ENCODE measurements around the gene POLR2E. TPM values are rescaled to one million over a fixed set of nuclear protein-coding genes. Genes with fewer than 3 reads are reported as not detected.

POLR2E gene
- total RNA-seq, 1 donor from 2014 or later = 155 TPM

DNA sequence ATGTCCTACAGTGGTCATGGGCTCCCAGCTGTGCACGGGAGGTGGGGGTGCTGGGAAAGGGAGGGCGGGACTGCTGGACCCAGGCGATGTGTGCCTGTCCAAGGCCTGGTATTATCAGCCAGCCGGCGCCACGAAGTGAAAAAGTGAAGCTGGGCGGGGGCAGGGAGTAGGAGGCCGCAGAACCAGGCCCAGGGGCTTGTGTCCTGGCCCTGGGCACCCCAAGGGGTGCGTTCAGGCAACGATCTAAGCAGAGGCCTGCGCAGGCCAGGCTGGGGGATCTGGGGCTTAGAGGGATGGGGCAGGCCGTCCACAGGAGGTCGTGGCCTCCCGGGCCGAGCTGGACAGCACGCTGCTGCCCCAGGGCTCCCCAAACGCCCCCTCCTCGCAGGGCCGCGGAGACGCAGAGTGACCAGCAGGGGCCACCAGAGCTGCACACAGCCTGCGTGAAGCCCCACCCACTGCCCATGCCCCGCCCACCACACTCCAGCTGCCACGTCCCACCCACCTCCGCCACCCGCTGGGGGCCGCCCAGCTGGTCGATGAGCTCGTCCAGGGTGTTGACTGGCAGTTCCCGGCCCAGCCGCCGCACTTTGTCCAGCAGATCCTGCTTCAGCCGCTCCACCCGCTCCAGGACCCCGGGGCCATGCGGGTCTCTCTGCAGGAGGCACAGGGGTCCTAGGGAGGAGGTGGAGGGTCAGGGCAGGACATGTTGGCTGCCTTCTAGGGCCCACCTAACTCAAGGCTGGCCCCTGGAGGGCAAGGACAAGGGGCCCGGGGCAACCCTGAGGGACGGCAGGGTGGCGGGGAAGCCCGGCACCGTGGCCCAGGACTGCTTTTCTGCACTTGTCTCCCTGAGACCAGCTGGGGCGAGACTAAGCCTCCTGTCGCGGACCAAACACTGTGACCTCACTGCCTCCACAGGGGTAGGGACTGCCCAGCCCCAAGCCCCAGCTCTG lies 18.1 kb upstream of the POLR2E start:
- intact Hi-C loops (cut with DNase I) = loop anchor here (5.0 kb wide), 1 partner anchor 79 kb away; no protein-coding TSS in a partner anchor
- peaks cover 11% of the 10 kb centered on the region for H3K4me1 ChIP-seq
- peak overlapping the region; percentile 14 for H3K4me3 ChIP-seq
- ATAC-seq (peak; percentile 91), DNase-seq (peak; percentile 97)
- no peaks in the 10 kb centered on the region for H3K9me3 ChIP-seq
- peaks cover 94% of the 10 kb centered on the region for H3K36me3 ChIP-seq
- peak overlapping the region; percentile 74 for H3K27ac ChIP-seq
- TF ChIP-seq, protein P1, sequence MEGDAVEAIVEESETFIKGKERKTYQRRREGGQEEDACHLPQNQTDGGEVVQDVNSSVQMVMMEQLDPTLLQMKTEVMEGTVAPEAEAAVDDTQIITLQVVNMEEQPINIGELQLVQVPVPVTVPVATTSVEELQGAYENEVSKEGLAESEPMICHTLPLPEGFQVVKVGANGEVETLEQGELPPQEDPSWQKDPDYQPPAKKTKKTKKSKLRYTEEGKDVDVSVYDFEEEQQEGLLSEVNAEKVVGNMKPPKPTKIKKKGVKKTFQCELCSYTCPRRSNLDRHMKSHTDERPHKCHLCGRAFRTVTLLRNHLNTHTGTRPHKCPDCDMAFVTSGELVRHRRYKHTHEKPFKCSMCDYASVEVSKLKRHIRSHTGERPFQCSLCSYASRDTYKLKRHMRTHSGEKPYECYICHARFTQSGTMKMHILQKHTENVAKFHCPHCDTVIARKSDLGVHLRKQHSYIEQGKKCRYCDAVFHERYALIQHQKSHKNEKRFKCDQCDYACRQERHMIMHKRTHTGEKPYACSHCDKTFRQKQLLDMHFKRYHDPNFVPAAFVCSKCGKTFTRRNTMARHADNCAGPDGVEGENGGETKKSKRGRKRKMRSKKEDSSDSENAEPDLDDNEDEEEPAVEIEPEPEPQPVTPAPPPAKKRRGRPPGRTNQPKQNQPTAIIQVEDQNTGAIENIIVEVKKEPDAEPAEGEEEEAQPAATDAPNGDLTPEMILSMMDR (IDR thresholded peaks at IDR 0.05) = peak; percentile 89
- no peaks in the 10 kb centered on the region for H3K27me3 ChIP-seq

DNA sequence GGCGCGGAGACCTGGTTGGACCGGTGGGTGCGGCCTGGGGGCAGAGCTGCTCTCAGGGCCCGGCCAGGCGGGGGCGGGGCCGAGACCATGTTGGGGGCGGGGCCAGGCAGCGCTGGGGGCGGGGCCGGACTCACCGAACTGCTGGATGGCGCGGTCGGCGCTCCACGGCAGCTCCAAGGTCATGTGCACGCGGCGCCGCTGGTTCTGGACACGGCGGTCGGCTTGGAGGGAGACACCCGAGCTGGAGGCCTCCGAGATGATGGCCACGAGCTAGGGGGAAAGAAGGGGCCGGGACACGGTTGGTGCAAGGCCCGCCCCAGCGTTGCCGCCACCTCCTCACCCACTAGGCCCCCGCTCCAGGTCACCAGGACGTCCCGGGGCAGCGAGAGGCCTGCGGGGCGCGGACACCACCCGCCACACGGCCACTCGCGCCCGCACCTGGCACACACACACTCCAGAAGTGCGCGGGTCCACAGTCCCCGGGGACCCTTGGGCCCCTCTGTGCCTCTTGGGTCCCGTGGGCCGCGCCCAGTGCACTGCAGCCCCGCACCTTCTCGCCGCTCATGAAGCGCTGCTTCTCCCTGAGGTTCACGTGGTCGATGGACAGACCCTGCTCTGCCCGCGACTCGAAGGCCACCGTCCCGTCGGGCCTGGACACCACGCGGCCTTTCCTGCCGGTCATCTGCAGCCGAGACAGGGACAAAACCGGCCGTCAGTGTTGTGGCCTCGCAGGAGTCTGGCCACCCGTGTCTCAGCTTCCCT lies 17.3 kb upstream of the POLR2E start:
- intact Hi-C loops (cut with DNase I) = loop anchor here (5.0 kb wide), 1 partner anchor 80 kb away; no protein-coding TSS in a partner anchor

DNA sequence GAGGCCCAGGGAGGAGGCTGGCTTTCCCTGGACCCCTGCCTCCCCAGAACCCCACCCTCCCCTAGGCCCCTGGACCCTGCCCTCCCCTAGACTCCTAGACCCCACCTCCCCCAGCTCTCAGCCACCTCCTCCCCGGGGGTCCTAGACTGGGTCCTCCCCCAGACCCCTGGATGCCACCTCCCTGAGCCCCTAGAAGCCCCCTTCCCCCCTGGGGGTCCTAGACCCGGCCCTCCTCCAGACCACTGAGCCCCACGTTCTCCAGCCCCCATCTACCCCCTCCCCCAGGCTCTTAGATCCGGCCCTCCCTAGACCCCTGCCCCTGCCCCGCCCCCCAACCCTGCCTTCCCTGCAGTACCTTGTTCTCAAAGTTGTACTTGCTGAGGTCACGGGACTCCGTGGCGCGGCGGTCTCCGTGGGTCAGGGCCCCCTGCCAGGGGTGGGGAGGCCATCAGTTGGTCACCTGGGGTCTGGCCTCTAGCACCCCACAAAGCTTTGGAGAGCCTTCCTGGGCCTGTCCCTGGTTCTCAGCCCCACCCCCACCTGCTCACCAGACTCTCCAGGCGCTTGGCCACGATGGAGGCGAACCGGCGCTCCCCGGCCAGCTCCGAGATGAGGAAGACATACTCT lies 16.6 kb upstream of the POLR2E start:
- no peak overlapping the region for H3K4me3 ChIP-seq
- intact Hi-C loops (cut with DNase I) = loop anchor here (5.0 kb wide), 1 partner anchor 81 kb away; no protein-coding TSS in a partner anchor
- H3K4me1 ChIP-seq = peaks cover 11% of the 10 kb centered on the region
- H3K27ac ChIP-seq = no peak overlapping the region
- peaks cover 92% of the 10 kb centered on the region for H3K36me3 ChIP-seq
- TF ChIP-seq, protein P1 (IDR thresholded peaks at IDR 0.05) = no peak
- DNase-seq (no peak), ATAC-seq (no peak)
- no peaks in the 10 kb centered on the region for H3K27me3 ChIP-seq
- no peaks in the 10 kb centered on the region for H3K9me3 ChIP-seq

More for the DNA sequence above, 17.3 kb upstream of the POLR2E start:
- Histone ChIP-seq H3K4me3 (no peak overlapping the region), H3K4me1 (peaks cover 11% of the 10 kb centered on the region), H3K9me3 (no peaks in the 10 kb centered on the region), H3K27ac (peak overlapping the region; percentile 74), H3K27me3 (no peaks in the 10 kb centered on the region), H3K36me3 (peaks cover 92% of the 10 kb centered on the region)
- ATAC-seq = peak; percentile 60
- TF ChIP-seq, protein P1 (IDR thresholded peaks at IDR 0.05) = no peak
- DNase-seq = peak; percentile 85

GRCh38 chr19:1110809-1111640 lies 15.8 kb upstream of the POLR2E start:
- DNase-seq = no peak
- Histone ChIP-seq H3K27me3 (no peaks in the 10 kb centered on the region), H3K4me3 (no peak overlapping the region), H3K4me1 (peaks cover 14% of the 10 kb centered on the region), H3K27ac (no peak overlapping the region), H3K36me3 (peaks cover 92% of the 10 kb centered on the region), H3K9me3 (no peaks in the 10 kb centered on the region)
- intact Hi-C loops (cut with DNase I) = loop anchor here (5.0 kb wide), 1 partner anchor 81 kb away; no protein-coding TSS in a partner anchor
- no peak for ATAC-seq
- TF ChIP-seq, protein P1 (IDR thresholded peaks at IDR 0.05) = no peak

Measured in upper lobe of right lung (tissue), 1 donor.